Erythroblast (primary cell): ENCODE data around the gene NNAT.

Source experiments
- GATA1 ChIP-seq: IDR thresholded peaks from 2 replicates; pipeline ENCODE4 v1.6.1; 2011; ENCODE audit warnings: low read depth, mild to moderate bottlenecking, control low read depth, low read length, moderate library complexity
- POLR2A ChIP-seq: IDR thresholded peaks from 2 replicates; pipeline ENCODE4 v1.6.1; 2011; ENCODE audit warnings: mild to moderate bottlenecking, low read length

GRCh38 chr20:37528446-37529213 lies 7.6 kb downstream of the NNAT start:
- TF ChIP-seq POLR2A, result no peak
- TF ChIP-seq GATA1, result no peak
